Prostate gland (tissue), 2 donors: ENCODE results near the gene PGM1.

Source experiments
- POLR2A ChIP-seq: fragments of 450-650 bp; IDR thresholded peaks from one replicate; pipeline ENCODE4 v1.6.1; 2016; ENCODE audit warnings: antibody characterized with exemption, mild to moderate bottlenecking
- TF ChIP-seq, protein P1 (sequence below), 4 experiments: fragments of 200-600 bp in 2 of 4; fragments of 450-650 bp in 2 of 4; sonication (generic) in 2 of 4; IDR thresholded peaks; 1 replicate in 3 of 4; 2 replicates in 1 of 4; pipeline ENCODE4 v1.5.1; 2016 to 2019; ENCODE audit warnings: antibody characterized with exemption in 4 of 4, mild to moderate bottlenecking in 2 of 4, moderate library complexity in 2 of 4

DNA sequence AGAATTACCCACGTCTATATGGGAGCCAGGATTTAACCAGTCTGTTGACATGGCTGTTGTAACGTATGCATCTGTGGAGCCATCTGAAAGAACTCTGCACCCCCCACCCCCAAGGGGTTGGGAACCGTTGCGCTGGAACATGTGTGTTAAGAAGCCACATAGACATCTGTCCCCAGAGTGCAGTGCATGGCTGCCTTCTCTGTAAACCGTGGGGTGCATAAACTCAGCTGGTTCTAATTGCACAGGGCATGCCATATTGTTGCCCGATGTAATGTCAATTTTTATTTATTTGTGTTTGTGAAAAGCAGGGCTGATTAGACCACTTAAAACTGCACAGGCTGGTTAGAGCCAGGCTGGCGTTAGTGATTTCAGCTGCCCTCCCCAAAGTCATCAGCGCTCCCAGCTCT lies 110.5 kb downstream of the PGM1 start:
- TF ChIP-seq, protein P1, sequence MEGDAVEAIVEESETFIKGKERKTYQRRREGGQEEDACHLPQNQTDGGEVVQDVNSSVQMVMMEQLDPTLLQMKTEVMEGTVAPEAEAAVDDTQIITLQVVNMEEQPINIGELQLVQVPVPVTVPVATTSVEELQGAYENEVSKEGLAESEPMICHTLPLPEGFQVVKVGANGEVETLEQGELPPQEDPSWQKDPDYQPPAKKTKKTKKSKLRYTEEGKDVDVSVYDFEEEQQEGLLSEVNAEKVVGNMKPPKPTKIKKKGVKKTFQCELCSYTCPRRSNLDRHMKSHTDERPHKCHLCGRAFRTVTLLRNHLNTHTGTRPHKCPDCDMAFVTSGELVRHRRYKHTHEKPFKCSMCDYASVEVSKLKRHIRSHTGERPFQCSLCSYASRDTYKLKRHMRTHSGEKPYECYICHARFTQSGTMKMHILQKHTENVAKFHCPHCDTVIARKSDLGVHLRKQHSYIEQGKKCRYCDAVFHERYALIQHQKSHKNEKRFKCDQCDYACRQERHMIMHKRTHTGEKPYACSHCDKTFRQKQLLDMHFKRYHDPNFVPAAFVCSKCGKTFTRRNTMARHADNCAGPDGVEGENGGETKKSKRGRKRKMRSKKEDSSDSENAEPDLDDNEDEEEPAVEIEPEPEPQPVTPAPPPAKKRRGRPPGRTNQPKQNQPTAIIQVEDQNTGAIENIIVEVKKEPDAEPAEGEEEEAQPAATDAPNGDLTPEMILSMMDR (IDR thresholded peaks at IDR 0.05): no peak
- TF ChIP-seq POLR2A: no peak
